Activated CD8-positive, alpha-beta T cell treated with anti-CD3 and anti-CD28 coated beads, Interleukin-2, amount 10 ng/mL, durations not matched to agents 7 days and 5 days (primary cell): ENCODE data around the gene KCNT1. TPM values are rescaled to one million over a fixed set of nuclear protein-coding genes. Genes with fewer than 3 reads are reported as not detected.

Source experiments
- ATAC-seq: fragments of 150-1000 bp; cut with Tn5 transposase; one replicate; pipeline ENCODE4 v1.10.0; 2021; ENCODE audit warnings: moderate library complexity
- CTCF ChIA-PET: fragments of 350-600 bp; sonication (Branson Sonifier 250); formaldehyde crosslinking; loops from one replicate; lab custom pipeline; 2021; ENCODE audit warnings: antibody characterized with exemption; lab: Charles Lee
- POLR2A ChIA-PET: fragments of 350-600 bp; sonication (Branson Sonifier 250); formaldehyde crosslinking; loops from one replicate; lab custom pipeline; 2021; ENCODE audit warnings: antibody characterized with exemption; lab: Charles Lee
- DNase-seq: peaks from one replicate; pipeline ENCODE4 v3.0.0-alpha.2; 2020
- H3K27ac Mint-ChIP-seq: one replicate; pipeline ENCODE4 v1.8.0; 2021; ENCODE audit warnings: mild to moderate bottlenecking, mixed read lengths
- H3K27me3 Mint-ChIP-seq: one replicate; pipeline ENCODE4 v1.8.0; 2021; ENCODE audit warnings: low read depth, mixed read lengths
- H3K36me3 Mint-ChIP-seq: one replicate; pipeline ENCODE4 v1.8.0; 2021; ENCODE audit warnings: low read depth, mixed read lengths
- H3K4me1 Mint-ChIP-seq: one replicate; pipeline ENCODE4 v1.8.0; 2021; ENCODE audit warnings: low read depth, mixed read lengths
- H3K4me3 Mint-ChIP-seq: one replicate; pipeline ENCODE4 v1.8.0; 2021; ENCODE audit warnings: mild to moderate bottlenecking, mixed read lengths
- H3K9me3 Mint-ChIP-seq: one replicate; pipeline ENCODE4 v1.8.0; 2022; ENCODE audit warnings: mixed read lengths; ENCODE audit not compliant: insufficient read depth
- total RNA-seq, 2 experiments: library from RNA; stranded (reverse); gene quantifications; one replicate each; pipeline ENCODE4 v1.2.3, GENCODE V29; 2021

Gene KCNT1
- total RNA-seq, 2 experiments from 2014 or later, result not detected

DNA sequence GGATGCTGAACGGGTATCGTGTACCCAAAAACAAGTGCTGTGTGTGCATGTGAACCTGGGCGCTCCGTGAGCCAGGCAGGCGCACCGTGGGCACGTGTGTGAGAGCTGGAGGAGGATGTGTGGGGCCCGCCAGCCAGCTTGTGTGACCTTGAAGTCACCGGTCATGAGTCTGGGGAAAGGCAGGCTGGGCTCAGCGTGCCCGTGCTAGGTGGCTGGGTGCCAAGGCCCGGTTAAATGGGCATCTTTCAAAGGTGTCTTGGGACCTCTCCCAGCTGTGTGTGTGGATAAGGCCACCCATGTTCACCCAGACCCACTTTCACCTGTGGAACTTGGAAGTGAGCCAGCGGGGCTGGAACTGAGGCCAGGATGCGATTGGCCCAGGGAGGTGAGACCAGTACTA is 3.4 kb downstream of the KCNT1 start:
- no peak overlapping the region for H3K27ac Mint-ChIP-seq
- H3K27me3 Mint-ChIP-seq, result no peaks in the 10 kb centered on the region
- POLR2A ChIA-PET, result no interaction called here
- no peak overlapping the region for H3K4me3 Mint-ChIP-seq
- H3K9me3 Mint-ChIP-seq, result no peaks in the 10 kb centered on the region
- peaks cover 2% of the 10 kb centered on the region for H3K4me1 Mint-ChIP-seq
- ATAC-seq (no peak), DNase-seq (no peak)
- CTCF ChIA-PET, result no interaction called here
- H3K36me3 Mint-ChIP-seq, result no peaks in the 10 kb centered on the region

- no peak for ATAC-seq
- H3K4me3 Mint-ChIP-seq, result no peak overlapping the region
- H3K27ac Mint-ChIP-seq, result no peak overlapping the region
- no peak for DNase-seq
- ChIA-PET POLR2A (no interaction called here), CTCF (no interaction called here)
- peaks cover 2% of the 10 kb centered on the region for H3K4me1 Mint-ChIP-seq
- H3K36me3 Mint-ChIP-seq, result no peaks in the 10 kb centered on the region
- no peaks in the 10 kb centered on the region for H3K9me3 Mint-ChIP-seq
- H3K27me3 Mint-ChIP-seq, result no peaks in the 10 kb centered on the region
These were observed 4.3 kb downstream of the KCNT1 start for GRCh38 chr9:135706288-135706687.

GRCh38 chr9:135707252-135708138 is 5.5 kb downstream of the KCNT1 start:
- no peaks in the 10 kb centered on the region for H3K4me1 Mint-ChIP-seq

DNA sequence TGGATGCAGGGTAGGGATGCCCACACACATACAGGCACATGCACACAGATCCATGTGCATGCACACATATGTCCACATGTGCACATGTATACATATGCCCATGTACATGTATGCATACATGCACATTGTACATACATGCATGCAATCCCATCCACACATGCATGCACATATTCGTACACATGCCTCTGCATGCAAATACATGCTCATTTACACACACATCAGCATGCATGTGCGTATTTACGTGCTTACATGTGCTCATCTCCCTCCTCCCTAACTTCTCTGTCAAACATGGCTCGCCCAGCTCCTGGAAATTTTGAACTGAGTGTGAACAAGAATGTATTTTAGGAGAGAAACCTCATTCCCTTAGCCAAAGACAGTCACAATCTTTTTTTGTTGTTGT is 6.2 kb downstream of the KCNT1 start:
- peaks cover 2% of the 10 kb centered on the region for H3K27me3 Mint-ChIP-seq
- no peaks in the 10 kb centered on the region for H3K9me3 Mint-ChIP-seq
- H3K27ac Mint-ChIP-seq, result no peak overlapping the region
- no peak overlapping the region for H3K4me3 Mint-ChIP-seq
- POLR2A ChIA-PET, result no interaction called here
- CTCF ChIA-PET, result no interaction called here
- no peak for DNase-seq
- ATAC-seq, result no peak
- H3K4me1 Mint-ChIP-seq, result no peaks in the 10 kb centered on the region
- no peaks in the 10 kb centered on the region for H3K36me3 Mint-ChIP-seq

More at GRCh38 chr9:135707252-135708138, 5.5 kb downstream of the KCNT1 start:
- ChIA-PET POLR2A (no interaction called here), CTCF (no interaction called here)
- Mint-ChIP-seq H3K4me3 (no peak overlapping the region), H3K9me3 (no peaks in the 10 kb centered on the region), H3K27ac (no peak overlapping the region), H3K27me3 (no peaks in the 10 kb centered on the region), H3K36me3 (no peaks in the 10 kb centered on the region)
- ATAC-seq (no peak), DNase-seq (no peak)

DNA sequence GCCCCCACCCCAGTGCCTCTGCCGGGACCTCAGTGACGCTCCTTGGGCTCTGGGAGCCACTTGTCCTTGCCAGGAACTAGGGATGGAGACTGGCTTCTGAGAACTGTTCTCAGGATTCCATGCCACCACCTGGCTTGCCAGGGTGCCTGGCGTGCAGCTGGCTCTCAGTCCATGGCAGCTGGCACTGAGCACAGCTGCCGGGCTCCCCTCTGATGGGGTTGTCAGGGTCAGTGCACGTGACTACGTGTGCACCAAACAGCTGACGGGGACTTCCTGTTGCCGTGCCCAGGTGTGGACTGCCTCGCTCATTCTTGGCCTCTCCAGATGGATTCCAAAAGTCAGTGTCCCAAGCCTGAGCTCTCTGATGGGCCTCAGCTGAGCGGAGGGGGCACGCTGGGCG is 9.4 kb downstream of the KCNT1 start:
- Mint-ChIP-seq H3K9me3 (no peaks in the 10 kb centered on the region), H3K27me3 (peaks cover 17% of the 10 kb centered on the region), H3K27ac (no peak overlapping the region), H3K4me3 (no peak overlapping the region), H3K36me3 (no peaks in the 10 kb centered on the region), H3K4me1 (no peaks in the 10 kb centered on the region)
- POLR2A ChIA-PET, result no interaction called here
- CTCF ChIA-PET, result no interaction called here
- DNase-seq (no peak), ATAC-seq (no peak)

- DNase-seq, result no peak
- Mint-ChIP-seq H3K9me3 (no peaks in the 10 kb centered on the region), H3K27me3 (peaks cover 17% of the 10 kb centered on the region), H3K36me3 (no peaks in the 10 kb centered on the region), H3K27ac (no peak overlapping the region), H3K4me3 (no peak overlapping the region), H3K4me1 (no peaks in the 10 kb centered on the region)
- POLR2A ChIA-PET, result no interaction called here
- no peak for ATAC-seq
- CTCF ChIA-PET, result no interaction called here
These were observed 9.9 kb downstream of the KCNT1 start for GRCh38 chr9:135711881-135712280.

DNA sequence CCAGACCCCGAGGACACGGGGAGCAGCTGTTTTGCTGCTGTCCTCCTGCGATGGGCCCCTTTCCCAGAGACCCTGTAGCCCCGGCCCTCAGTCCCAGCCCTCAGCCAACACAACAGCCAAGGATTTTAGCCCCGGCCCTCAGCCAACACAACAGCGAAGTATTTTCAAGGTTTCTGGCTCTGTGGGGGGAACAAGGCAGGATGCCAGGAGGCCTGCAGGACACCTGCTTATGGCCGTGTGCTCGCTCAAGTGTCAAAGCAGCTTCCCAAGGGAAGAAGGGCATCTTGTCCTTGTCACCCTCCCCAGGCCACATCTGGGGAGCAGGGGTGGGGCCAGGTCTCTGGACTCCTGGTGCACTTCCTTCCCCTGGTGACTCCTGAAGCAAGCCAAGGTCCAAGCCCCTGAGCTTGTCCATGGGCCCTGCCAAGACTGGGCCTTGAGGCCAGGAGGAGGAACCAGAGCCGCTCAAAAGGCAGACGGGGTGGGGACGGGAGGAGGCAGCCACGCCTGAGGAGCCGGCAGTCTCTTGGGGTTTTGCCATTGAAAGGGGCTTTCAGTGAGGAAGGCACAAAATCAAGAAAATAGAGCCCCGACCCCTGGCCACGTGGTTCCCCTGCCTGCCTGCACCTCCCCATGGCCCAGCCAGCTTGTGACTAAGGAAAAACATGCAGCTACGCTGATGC is 10.8 kb downstream of the KCNT1 start:
- ChIA-PET POLR2A (no interaction called here), CTCF (no interaction called here)
- Mint-ChIP-seq H3K4me3 (no peak overlapping the region), H3K27ac (no peak overlapping the region), H3K27me3 (peaks cover 17% of the 10 kb centered on the region), H3K9me3 (no peaks in the 10 kb centered on the region), H3K36me3 (no peaks in the 10 kb centered on the region), H3K4me1 (no peaks in the 10 kb centered on the region)
- DNase-seq (no peak), ATAC-seq (no peak)

DNA sequence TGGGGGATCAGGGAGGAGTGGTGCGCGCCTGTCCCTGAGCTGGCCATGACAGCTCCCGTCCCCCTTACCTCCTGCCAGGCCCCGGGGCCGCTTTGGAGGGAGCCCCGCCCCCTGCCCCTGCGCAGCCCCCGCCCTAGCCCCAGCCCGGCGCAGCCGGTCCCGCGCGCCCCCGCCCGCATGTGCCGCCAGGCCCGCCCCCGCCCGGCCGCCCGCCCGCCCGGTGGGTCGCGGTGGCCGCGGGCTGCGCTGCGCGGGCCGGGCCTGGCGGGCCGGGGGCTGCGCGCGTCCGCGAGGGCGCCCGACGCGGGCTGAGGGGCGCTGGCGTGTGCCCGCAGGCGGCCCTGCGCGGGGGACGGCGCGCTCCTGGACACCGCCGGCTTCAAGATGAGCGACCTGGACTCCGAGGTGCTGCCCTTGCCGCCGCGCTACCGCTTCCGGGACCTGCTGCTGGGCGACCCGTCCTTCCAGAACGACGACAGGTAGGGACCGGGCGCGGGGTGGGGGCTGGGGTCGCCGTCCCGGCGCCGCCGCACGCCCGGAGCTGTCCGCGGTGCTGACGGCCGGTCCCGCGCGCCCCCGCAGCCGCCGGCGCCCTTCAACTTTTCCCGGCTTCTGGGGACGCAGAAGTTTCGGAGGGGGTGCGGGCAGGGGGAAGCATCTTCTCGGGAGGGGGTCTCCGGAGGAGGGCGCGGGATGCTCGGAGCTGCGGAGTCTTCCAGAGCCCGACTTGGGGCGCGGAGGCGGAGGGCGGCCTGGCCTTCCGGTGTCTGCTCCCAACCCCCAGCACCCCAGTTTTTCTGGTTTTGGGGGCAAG is 12.5 kb downstream of the KCNT1 start:
- Mint-ChIP-seq H3K4me1 (no peaks in the 10 kb centered on the region), H3K27ac (no peak overlapping the region), H3K4me3 (no peak overlapping the region), H3K9me3 (no peaks in the 10 kb centered on the region), H3K27me3 (peaks cover 17% of the 10 kb centered on the region), H3K36me3 (no peaks in the 10 kb centered on the region)
- POLR2A ChIA-PET, result no interaction called here
- ATAC-seq, result peak; percentile 51
- CTCF ChIA-PET, result no interaction called here
- DNase-seq, result no peak

DNA sequence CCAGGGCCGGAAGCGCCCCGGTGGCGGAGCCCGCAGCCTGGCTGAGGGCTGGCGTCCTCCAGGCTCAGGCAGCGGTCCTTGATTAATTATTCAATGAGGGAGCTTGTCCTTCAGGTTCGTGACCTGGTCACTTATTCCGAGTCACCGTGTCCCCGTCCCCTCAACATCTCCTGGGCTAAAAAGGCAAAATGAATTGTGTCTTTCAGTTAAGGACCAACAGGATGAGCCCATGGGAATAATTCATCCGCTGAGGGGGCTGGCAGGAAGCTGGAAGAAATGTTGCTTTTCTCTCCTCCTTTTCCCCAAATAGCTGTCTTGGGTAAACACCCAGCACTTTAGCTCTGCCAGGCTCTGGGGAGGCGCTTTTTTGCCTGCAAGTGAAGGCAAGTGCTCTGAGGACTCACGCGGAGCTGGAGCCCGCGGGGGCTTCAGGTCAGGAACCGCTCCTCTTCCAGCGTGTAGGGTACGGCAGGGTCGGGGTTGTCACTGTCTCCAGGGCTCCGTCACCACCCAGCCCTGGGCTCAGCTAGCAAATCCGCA is 13.1 kb downstream of the KCNT1 start:
- H3K36me3 Mint-ChIP-seq, result no peaks in the 10 kb centered on the region
- ATAC-seq (no peak), DNase-seq (no peak)
- H3K27ac Mint-ChIP-seq, result no peak overlapping the region
- no peaks in the 10 kb centered on the region for H3K4me1 Mint-ChIP-seq
- ChIA-PET CTCF (no interaction called here), POLR2A (no interaction called here)
- peaks cover 17% of the 10 kb centered on the region for H3K27me3 Mint-ChIP-seq
- no peaks in the 10 kb centered on the region for H3K9me3 Mint-ChIP-seq
- H3K4me3 Mint-ChIP-seq, result no peak overlapping the region

DNA sequence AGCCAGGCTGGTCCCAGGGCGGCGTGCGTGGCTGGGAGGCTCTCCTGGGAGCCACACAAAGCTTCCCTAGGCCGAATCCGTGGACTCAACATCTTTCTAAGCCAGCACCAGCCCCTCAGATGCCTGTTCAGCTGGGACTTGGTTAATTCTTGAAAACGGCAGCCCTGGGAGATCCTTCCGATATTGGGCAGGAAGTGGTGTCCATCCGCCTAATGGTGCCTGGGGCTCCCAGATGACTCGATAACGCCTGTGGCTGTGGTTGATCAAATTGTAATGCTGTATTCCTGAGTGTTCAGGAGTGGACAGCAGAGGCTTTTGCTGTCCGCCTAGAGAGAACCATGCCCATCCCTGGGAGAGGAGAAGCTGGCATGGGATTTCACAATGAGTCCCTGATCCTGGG is 14.1 kb downstream of the KCNT1 start:
- no peak overlapping the region for H3K4me3 Mint-ChIP-seq
- H3K4me1 Mint-ChIP-seq, result no peaks in the 10 kb centered on the region
- no peaks in the 10 kb centered on the region for H3K36me3 Mint-ChIP-seq
- CTCF ChIA-PET, result no interaction called here
- peaks cover 17% of the 10 kb centered on the region for H3K27me3 Mint-ChIP-seq
- H3K9me3 Mint-ChIP-seq, result no peaks in the 10 kb centered on the region
- POLR2A ChIA-PET, result no interaction called here
- ATAC-seq (no peak), DNase-seq (no peak)
- no peak overlapping the region for H3K27ac Mint-ChIP-seq

- no peaks in the 10 kb centered on the region for H3K36me3 Mint-ChIP-seq
- no peak for ATAC-seq
- POLR2A ChIA-PET, result no interaction called here
- H3K27ac Mint-ChIP-seq, result no peak overlapping the region
- H3K4me3 Mint-ChIP-seq, result no peak overlapping the region
- no peak for DNase-seq
- H3K9me3 Mint-ChIP-seq, result no peaks in the 10 kb centered on the region
- H3K27me3 Mint-ChIP-seq, result peaks cover 17% of the 10 kb centered on the region
- H3K4me1 Mint-ChIP-seq, result no peaks in the 10 kb centered on the region
- CTCF ChIA-PET, result no interaction called here
These were observed 15.4 kb downstream of the KCNT1 start for GRCh38 chr9:135717410-135717809.

DNA sequence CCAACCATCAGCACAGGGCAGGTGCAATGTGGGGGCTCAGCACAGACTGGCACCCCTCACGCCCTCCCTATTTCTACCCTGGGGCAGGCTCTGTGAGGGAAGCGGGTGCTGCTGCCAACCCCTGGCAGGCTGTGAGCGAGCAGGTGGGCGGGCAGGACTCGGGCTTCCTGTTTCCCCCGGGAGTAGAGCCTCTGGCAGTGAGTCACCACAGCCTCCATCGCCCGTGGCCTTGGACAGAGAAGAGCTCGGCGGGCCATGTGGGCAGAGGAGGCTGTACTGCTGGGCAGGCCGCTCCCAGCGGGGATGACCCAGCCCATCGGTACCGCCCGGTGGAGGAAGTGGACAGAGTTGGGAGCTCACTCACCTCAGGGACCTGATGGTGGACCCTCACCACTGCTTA is 16.6 kb downstream of the KCNT1 start:
- H3K4me1 Mint-ChIP-seq, result no peaks in the 10 kb centered on the region
- POLR2A ChIA-PET, result no interaction called here
- H3K27ac Mint-ChIP-seq, result no peak overlapping the region
- H3K27me3 Mint-ChIP-seq, result peaks cover 13% of the 10 kb centered on the region
- DNase-seq (no peak), ATAC-seq (no peak)
- no peaks in the 10 kb centered on the region for H3K36me3 Mint-ChIP-seq
- CTCF ChIA-PET, result no interaction called here
- H3K9me3 Mint-ChIP-seq, result no peaks in the 10 kb centered on the region
- no peak overlapping the region for H3K4me3 Mint-ChIP-seq
